HG02885 (cell line): Measurements from ENCODE around the gene EML1.
A peak's percentile ranks its signal among the peaks of the same experiment; 100 is the strongest.
"Not testable (repeated sequence)": the region's sequence is repeated elsewhere in the genome, so short reads cannot be mapped to it uniquely, and the experiment has no call there.

Experiments
- ATAC-seq: cut with Tn5 transposase; IDR thresholded peaks from one replicate; pipeline ENCODE4 v1.9.1; 2021; ENCODE audit warnings: mild to moderate bottlenecking; ENCODE audit not compliant: unreplicated experiment, poor library complexity

Gene EML1

GRCh38 chr14:99949011-99949732 lies 156.0 kb downstream of the EML1 start:
- ATAC-seq = not testable (repeated sequence)

- ATAC-seq = no peak
Observed at GRCh38 chr14:99950181-99950580, 157.0 kb downstream of the EML1 start.

- ATAC-seq = no peak
Observed at GRCh38 chr14:99951085-99951484, 157.9 kb downstream of the EML1 start.

- no peak for ATAC-seq
Observed at GRCh38 chr14:99952039-99952438, 158.8 kb downstream of the EML1 start.

GRCh38 chr14:99952453-99952852 lies 159.2 kb downstream of the EML1 start:
- ATAC-seq = no peak

GRCh38 chr14:99955826-99956455 lies 162.7 kb downstream of the EML1 start:
- ATAC-seq = no peak

GRCh38 chr14:99958380-99958779 lies 165.2 kb downstream of the EML1 start:
- ATAC-seq = no peak

GRCh38 chr14:99961826-99962518 lies 168.8 kb downstream of the EML1 start:
- no peak for ATAC-seq

GRCh38 chr14:99964979-99965378 lies 171.8 kb downstream of the EML1 start:
- ATAC-seq = no peak

- no peak for ATAC-seq
Observed at GRCh38 chr14:99966037-99966835, 173.0 kb downstream of the EML1 start.

GRCh38 chr14:99966912-99967311 lies 173.7 kb downstream of the EML1 start:
- ATAC-seq = no peak

GRCh38 chr14:99968191-99968920 lies 175.1 kb downstream of the EML1 start:
- ATAC-seq = no peak

- ATAC-seq = no peak
Observed at GRCh38 chr14:99968941-99969340, 175.7 kb downstream of the EML1 start.

- no peak for ATAC-seq
Observed at GRCh38 chr14:99969673-99970322, 176.6 kb downstream of the EML1 start.

- peak; percentile 72 for ATAC-seq
Observed at GRCh38 chr14:99971087-99971940, 178.1 kb downstream of the EML1 start.

- peak; percentile 38 for ATAC-seq
Observed at GRCh38 chr14:99971941-99972747, 178.9 kb downstream of the EML1 start.

- no peak for ATAC-seq
Observed at GRCh38 chr14:99972748-99973466, 179.7 kb downstream of the EML1 start.
